Fibroblast of villous mesenchyme (primary cell): ENCODE measurements around the gene LHX2. TPM values are rescaled to one million over a fixed set of nuclear protein-coding genes. Genes with fewer than 3 reads are reported as not detected.

Experiments used
- DNase-seq: peaks from one replicate; pipeline ENCODE4 v3.0.0-alpha.2; 2010; ENCODE audit warnings: low read depth
- H3K4me3 ChIP-seq: 2 replicates; pipeline ENCODE4 v1.5.1; 2011; ENCODE audit warnings: low read depth, mild to moderate bottlenecking, low read length
- CTCF ChIP-seq: IDR thresholded peaks from 2 replicates; pipeline ENCODE4 v1.5.1; 2012; ENCODE audit warnings: low read depth, mild to moderate bottlenecking, low read length; ENCODE audit not compliant: insufficient read depth
- total RNA-seq: library from RNA; depleted of rRNA; stranded (reverse); fragments of >200 nt; gene quantifications from 2 replicates; pipeline ENCODE4 v1.2.3, GENCODE V29; 2012

LHX2 gene
- total RNA-seq, 1 donor, result not detected

GRCh38 chr9:124082622-124083021 lies 71.1 kb downstream of the LHX2 start:
- DNase-seq, result no peak
- TF ChIP-seq CTCF, result no peak
- H3K4me3 ChIP-seq, result no peak overlapping the region

Other genes with a start within 250 kb of the LHX2 start
- gene DENND1A, start 81.6 kb upstream of the LHX2 start, total RNA-seq, result 15.5 and 22.9 TPM in 2 replicates
- gene NEK6, start 246.2 kb downstream of the LHX2 start, total RNA-seq, result 41.9 and 43.2 TPM in 2 replicates